ENCODE measurements around the gene ANKS6.

Gene ANKS6

DNA sequence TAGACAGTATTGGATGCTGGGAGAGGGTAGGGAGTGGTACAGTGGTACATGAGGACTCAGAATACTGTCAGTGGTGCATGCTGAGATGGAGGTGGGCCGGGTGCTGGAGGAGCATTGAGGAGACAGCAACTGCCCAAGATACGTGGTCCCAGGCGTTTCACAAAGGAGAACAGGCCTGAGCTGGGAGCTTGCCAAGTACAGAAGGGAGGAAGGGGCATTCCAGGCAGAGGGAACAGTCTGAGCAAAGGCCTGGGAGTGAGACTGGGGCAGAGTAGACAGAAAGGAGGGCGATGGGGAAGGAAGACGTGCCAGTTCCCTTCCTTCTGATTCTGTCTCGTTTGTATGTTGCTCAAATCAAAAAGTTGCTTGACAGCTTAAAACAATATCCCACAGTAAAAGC is 26.3 kb upstream of the ANKS6 start:
- Histone ChIP-seq H3K4me1 (peaks cover 0 to 4% (median under 1%) of the 10 kb centered on the region in 10 experiments; a peak in 12 of 20 replicates), H3K4me3 (no peak overlapping the region), H3K27ac (no peak overlapping the region), H3K9me3 (replicated peaks in 1 of 11) (peaks cover 0 to 22% (median 9%) of the 10 kb centered on the region in 11 experiments; a peak in 13 of 22 replicates), H3K4me2 (no peak overlapping the region), H3K9ac (no peak overlapping the region), H3K27me3 (no peaks in the 10 kb centered on the region), H4K20me1 (no peaks in the 10 kb centered on the region), H3K36me3 (peaks cover 0 to 12% (median 0%) of the 10 kb centered on the region in 11 experiments; a peak in 5 of 22 replicates)
- no peak for TF ChIP-seq Cebpa-rat (IDR thresholded peaks at IDR 0.05)

GRCh38 chr9:98821831-98822230 is 25.5 kb upstream of the ANKS6 start:
- peaks cover 0 to 12% (median 0%) of the 10 kb centered on the region in 11 experiments; a peak in 5 of 22 replicates for H3K36me3 ChIP-seq
- H3K4me3 ChIP-seq = no peak overlapping the region
- no peak overlapping the region for H3K4me2 ChIP-seq
- peaks cover 0 to 22% (median 9%) of the 10 kb centered on the region in 11 experiments; a peak in 13 of 22 replicates for H3K9me3 ChIP-seq (replicated peaks in 1 of 11)
- H4K20me1 ChIP-seq = no peaks in the 10 kb centered on the region
- no peak overlapping the region for H3K27ac ChIP-seq
- H3K4me1 ChIP-seq = 0 out of 20 replicates have a peak, but pooled peaks cover 0 to 4% (median 0%) of the 10 kb centered on the region in 10 experiments
- H3K9ac ChIP-seq = no peak overlapping the region
- no peaks in the 10 kb centered on the region for H3K27me3 ChIP-seq
- TF ChIP-seq Cebpa-rat (IDR thresholded peaks at IDR 0.05) = no peak

DNA sequence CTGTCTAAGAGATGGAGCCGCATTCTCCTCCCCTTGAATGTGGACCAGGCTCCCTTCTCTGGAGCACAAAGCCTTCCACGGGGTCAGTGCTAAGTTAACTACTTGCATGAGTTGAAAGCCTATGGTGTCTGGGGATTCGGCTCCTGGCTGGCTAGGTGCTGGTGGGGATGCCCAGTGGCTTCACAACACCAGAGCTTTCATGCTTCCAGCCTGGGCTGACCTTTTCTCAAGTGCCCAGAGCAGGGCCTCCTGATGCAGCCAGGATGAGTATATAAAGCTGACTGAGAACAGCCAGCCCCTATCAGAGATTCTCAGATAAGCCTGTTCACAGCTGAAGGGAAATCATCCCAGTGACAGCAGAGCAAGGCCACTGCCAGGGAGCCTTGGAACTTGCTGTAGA is 22.9 kb upstream of the ANKS6 start:
- no peak overlapping the region for H3K27ac ChIP-seq
- TF ChIP-seq Cebpa-rat (IDR thresholded peaks at IDR 0.05) = no peak
- no peak overlapping the region for H3K4me2 ChIP-seq
- H3K27me3 ChIP-seq = no peaks in the 10 kb centered on the region
- H3K9ac ChIP-seq = no peak overlapping the region
- no peaks in the 10 kb centered on the region for H4K20me1 ChIP-seq
- 0 out of 20 replicates have a peak, but pooled peaks cover 0 to 2% (median 0%) of the 10 kb centered on the region in 10 experiments for H3K4me1 ChIP-seq
- H3K36me3 ChIP-seq = peaks cover 0 to 12% (median 0%) of the 10 kb centered on the region in 11 experiments; a peak in 5 of 22 replicates
- H3K4me3 ChIP-seq = no peak overlapping the region
- peaks cover 0 to 16% (median 8%) of the 10 kb centered on the region in 11 experiments; a peak in 13 of 22 replicates for H3K9me3 ChIP-seq (replicated peaks in 1 of 11)

DNA sequence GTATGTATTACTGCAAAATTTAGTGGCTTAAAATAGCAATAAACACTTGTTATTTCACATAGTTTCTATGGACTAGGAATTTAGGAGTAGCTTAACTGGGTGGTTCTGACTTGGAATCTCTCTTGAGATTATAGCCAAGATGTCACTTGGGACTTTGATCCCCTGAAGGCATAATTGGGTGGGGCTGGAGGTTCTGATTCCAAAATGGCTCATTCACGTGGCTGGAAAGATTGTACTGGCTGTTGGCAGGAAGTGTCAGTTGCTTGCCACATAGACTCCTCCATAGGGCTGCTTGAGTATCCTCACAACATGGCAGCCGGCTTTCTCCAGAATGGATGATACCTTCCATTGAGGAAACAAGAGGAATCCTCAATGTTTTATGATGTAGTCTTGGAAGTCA is 22.4 kb upstream of the ANKS6 start:
- Histone ChIP-seq H3K9me3 (replicated peaks in 1 of 11) (peaks cover 0 to 14% (median 7%) of the 10 kb centered on the region in 11 experiments; a peak in 10 of 22 replicates), H3K9ac (no peak overlapping the region), H3K4me2 (no peak overlapping the region), H3K4me3 (no peak overlapping the region), H3K36me3 (peaks cover 0 to 12% (median 0%) of the 10 kb centered on the region in 11 experiments; a peak in 2 of 22 replicates), H3K27ac (no peak overlapping the region), H3K4me1 (no peaks in the 10 kb centered on the region), H4K20me1 (no peaks in the 10 kb centered on the region), H3K27me3 (no peaks in the 10 kb centered on the region)
- TF ChIP-seq Cebpa-rat (IDR thresholded peaks at IDR 0.05) = no peak

- Histone ChIP-seq H3K4me2 (no peak overlapping the region), H3K27ac (no peak overlapping the region), H4K20me1 (no peaks in the 10 kb centered on the region), H3K36me3 (peaks cover 0 to 12% (median 0%) of the 10 kb centered on the region in 11 experiments; a peak in 1 of 22 replicates), H3K9me3 (replicated peaks in 1 of 11) (peaks cover 6 to 27% (median 18%) of the 10 kb centered on the region in 11 experiments; a peak in 17 of 22 replicates), H3K4me1 (peaks cover 0 to 12% (median 0%) of the 10 kb centered on the region in 10 experiments; a peak in 5 of 20 replicates), H3K4me3 (no peak overlapping the region), H3K27me3 (no peaks in the 10 kb centered on the region), H3K9ac (no peak overlapping the region)
- no peak for TF ChIP-seq Cebpa-rat (IDR thresholded peaks at IDR 0.05)
Observed at GRCh38 chr9:98815391-98815951, 19.1 kb upstream of the ANKS6 start.

GRCh38 chr9:98811051-98811650 is 14.8 kb upstream of the ANKS6 start:
- peaks cover 0 to 11% (median 0%) of the 10 kb centered on the region in 11 experiments; a peak in 2 of 22 replicates for H4K20me1 ChIP-seq
- H3K27me3 ChIP-seq = peaks cover 13 to 26% (median 19%) of the 10 kb centered on the region in 11 experiments; a peak in 21 of 22 replicates
- peak overlapping the region in 3 of 11 experiments; percentile 30 to 53 (median 37); a peak in 4 of 22 replicates for H3K4me2 ChIP-seq
- no peak overlapping the region for H3K27ac ChIP-seq
- TF ChIP-seq Cebpa-rat (IDR thresholded peaks at IDR 0.05) = no peak
- H3K4me1 ChIP-seq = peaks cover 17 to 37% (median 23%) of the 10 kb centered on the region in 10 experiments; a peak in 19 of 20 replicates
- peaks cover 0 to 20% (median 16%) of the 10 kb centered on the region in 11 experiments; a peak in 15 of 22 replicates for H3K9me3 ChIP-seq (replicated peaks in 1 of 11)
- H3K36me3 ChIP-seq = 0 out of 22 replicates have a peak, but pooled peaks cover 0 to 3% (median 0%) of the 10 kb centered on the region in 11 experiments
- no peak overlapping the region for H3K4me3 ChIP-seq
- no peak overlapping the region for H3K9ac ChIP-seq

- TF ChIP-seq Cebpa-rat (IDR thresholded peaks at IDR 0.05) = no peak
- H3K4me3 ChIP-seq = no peak overlapping the region
- peak overlapping the region in 2 of 11 experiments; percentile 4 to 53; a peak in 2 of 22 replicates for H3K4me2 ChIP-seq
- 0 out of 22 replicates have a peak, but pooled peaks cover 0 to 3% (median 0%) of the 10 kb centered on the region in 11 experiments for H3K36me3 ChIP-seq
- peaks cover 0 to 20% (median 16%) of the 10 kb centered on the region in 11 experiments; a peak in 15 of 22 replicates for H3K9me3 ChIP-seq (replicated peaks in 1 of 11)
- H3K9ac ChIP-seq = no peak overlapping the region
- H3K27ac ChIP-seq = no peak overlapping the region
- peaks cover 13 to 26% (median 19%) of the 10 kb centered on the region in 11 experiments; a peak in 21 of 22 replicates for H3K27me3 ChIP-seq
- H4K20me1 ChIP-seq = peaks cover 0 to 11% (median 0%) of the 10 kb centered on the region in 11 experiments; a peak in 2 of 22 replicates
- peaks cover 17 to 43% (median 25%) of the 10 kb centered on the region in 10 experiments; a peak in 19 of 20 replicates for H3K4me1 ChIP-seq
Observed at GRCh38 chr9:98810102-98810842, 13.9 kb upstream of the ANKS6 start.

DNA sequence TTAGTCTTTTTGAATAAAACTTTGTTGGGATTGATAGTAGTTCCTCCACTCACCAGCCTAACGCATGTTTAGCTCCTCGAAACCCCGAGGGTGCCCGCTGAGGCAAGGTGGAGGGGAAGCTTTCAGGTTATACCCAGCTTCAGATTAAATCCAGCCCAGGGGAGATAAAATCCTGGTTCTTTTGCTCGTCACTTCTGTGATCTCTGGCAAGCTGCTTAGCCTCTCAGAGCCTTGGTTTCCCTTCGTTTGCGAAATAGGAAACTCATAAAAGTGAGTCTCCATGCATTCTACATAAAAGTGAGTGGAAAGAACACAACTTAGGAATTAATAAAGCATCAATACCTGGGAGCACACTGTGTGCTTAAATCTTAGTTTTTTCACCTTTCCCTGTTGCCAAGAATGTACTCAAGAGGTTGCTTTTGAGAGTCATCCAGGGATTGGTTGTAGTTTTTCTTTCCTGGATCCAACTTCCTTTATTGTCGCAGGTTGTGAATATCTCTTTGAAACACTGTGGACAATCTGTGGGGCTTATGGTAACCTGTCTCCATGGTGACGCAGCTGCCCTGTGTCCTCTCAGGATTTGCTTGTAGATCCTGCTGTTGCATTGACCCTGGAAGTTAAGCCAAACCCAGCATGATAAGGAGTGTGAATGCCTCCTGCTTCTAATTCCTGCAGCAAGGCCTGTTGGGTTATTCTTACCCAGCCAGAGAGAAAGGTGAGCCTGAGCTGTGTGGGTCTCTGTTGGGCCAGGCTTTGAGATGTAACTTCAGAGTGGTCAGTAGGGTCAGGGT is 13.2 kb upstream of the ANKS6 start:
- H3K4me3 ChIP-seq = no peak overlapping the region
- peaks cover 0 to 11% (median 0%) of the 10 kb centered on the region in 11 experiments; a peak in 2 of 22 replicates for H4K20me1 ChIP-seq
- H3K27me3 ChIP-seq = peaks cover 13 to 26% (median 19%) of the 10 kb centered on the region in 11 experiments; a peak in 21 of 22 replicates
- no peak for TF ChIP-seq Cebpa-rat (IDR thresholded peaks at IDR 0.05)
- 0 out of 22 replicates have a peak, but pooled peaks cover 0 to 3% (median 0%) of the 10 kb centered on the region in 11 experiments for H3K36me3 ChIP-seq
- H3K4me2 ChIP-seq = peak overlapping the region in 8 of 11 experiments; percentile 93 to 100 (median 99); a peak in 16 of 22 replicates
- H3K27ac ChIP-seq = no peak overlapping the region
- no peak overlapping the region for H3K9ac ChIP-seq
- peaks cover 17 to 43% (median 25%) of the 10 kb centered on the region in 10 experiments; a peak in 19 of 20 replicates for H3K4me1 ChIP-seq
- peaks cover 0 to 20% (median 16%) of the 10 kb centered on the region in 11 experiments; a peak in 15 of 22 replicates for H3K9me3 ChIP-seq (replicated peaks in 1 of 11)
